K562 (cell line): ENCODE data around the gene LTBR. TPM values are rescaled to one million over a fixed set of nuclear protein-coding genes. Genes with fewer than 3 reads are reported as not detected.

Experiments used
- CREM ChIP-seq: IDR thresholded peaks from 2 replicates; pipeline ENCODE4 v1.6.1; 2014; ENCODE audit warnings: antibody characterized with exemption, low read depth
- DACH1 ChIP-seq: fragments of 450-650 bp; IDR thresholded peaks from 2 replicates; pipeline ENCODE4 v1.6.1; 2018; ENCODE audit not compliant: partially characterized antibody
- ELF2 ChIP-seq: fragments of 250-450 bp; sonication (Bioruptor Pico); IDR thresholded peaks from 2 replicates; pipeline ENCODE4 v1.5.0; 2021; ENCODE audit warnings: mild to moderate bottlenecking
- FOXA1 ChIP-seq: fragments of 450-650 bp; IDR thresholded peaks from 2 replicates; pipeline ENCODE4 v1.6.1; 2016; ENCODE audit warnings: mild to moderate bottlenecking, borderline replicate concordance
- JUN ChIP-seq, 2 experiments: sonication (generic) in 1 of 2; formaldehyde crosslinking in 1 of 2; IDR thresholded peaks; 2 replicates each; pipeline versions ENCODE4 v1.6.1 to v1.8.0; 2012 to 2022; ENCODE audit warnings: borderline replicate concordance in 2 of 2, mild to moderate bottlenecking in 2 of 2, improper control_type of control experiment in 1 of 2, low read depth in 1 of 2, low read length in 1 of 2, missing genetic modification reagents in 1 of 2
- KLF16 ChIP-seq: IDR thresholded peaks from 2 replicates; pipeline ENCODE4 v1.6.1; 2016; ENCODE audit warnings: antibody characterized with exemption
- LCOR ChIP-seq: sonication (generic); formaldehyde crosslinking; IDR thresholded peaks from 2 replicates; pipeline ENCODE4 v1.8.0; 2022; ENCODE audit warnings: mild to moderate bottlenecking, missing genetic modification reagents
- MYNN ChIP-seq, 2 experiments: sonication (generic); formaldehyde crosslinking in 1 of 2; IDR thresholded peaks; 2 replicates each; pipeline versions ENCODE4 v1.5.0 to v1.6.1; 2016 to 2020; ENCODE audit warnings: antibody characterized with exemption in 1 of 2, missing genetic modification reagents in 1 of 2
- NBN ChIP-seq: fragments of 450-650 bp; IDR thresholded peaks from 2 replicates; pipeline ENCODE4 v1.6.1; 2016; ENCODE audit warnings: low read depth, mild to moderate bottlenecking
- PRPF4 ChIP-seq: fragments of 200-400 bp; formaldehyde crosslinking; IDR thresholded peaks from one replicate; pipeline ENCODE4 v1.6.1; 2017; ENCODE audit warnings: low read length, low read depth, mild to moderate bottlenecking; ENCODE audit not compliant: insufficient read depth, poor library complexity, severe bottlenecking
- SRSF3 ChIP-seq: fragments of 200-400 bp; formaldehyde crosslinking; IDR thresholded peaks from 2 replicates; pipeline ENCODE4 v1.6.1; 2016; ENCODE audit warnings: mild to moderate bottlenecking, low read length, moderate library complexity; ENCODE audit not compliant: insufficient read depth
- TAL1 ChIP-seq: fragments of 450-650 bp; IDR thresholded peaks from 2 replicates; pipeline ENCODE4 v1.6.1; 2016; ENCODE audit warnings: mild to moderate bottlenecking
- ZC3H11A ChIP-seq: IDR thresholded peaks from 2 replicates; pipeline ENCODE4 v1.6.1; 2012; ENCODE audit warnings: low read depth, low read length, improper control_type of control experiment
- ZKSCAN8 ChIP-seq: fragments of 200-800 bp; sonication (Bioruptor generic); IDR thresholded peaks from 2 replicates; pipeline ENCODE4 v1.6.1; 2016; ENCODE audit warnings: missing genetic modification characterization, missing compliant biosample characterization
- ZNF134 ChIP-seq: fragments of 250-450 bp; sonication (Bioruptor Pico); conservative IDR thresholded peaks from 2 replicates; pipeline ENCODE4 v1.4.0; 2020
- ZNF224 ChIP-seq: sonication (generic); formaldehyde crosslinking; IDR thresholded peaks from 2 replicates; pipeline ENCODE4 v1.8.0; 2022; ENCODE audit warnings: mild to moderate bottlenecking, missing genetic modification reagents
- ZNF431 ChIP-seq: sonication (generic); formaldehyde crosslinking; IDR thresholded peaks from 2 replicates; pipeline ENCODE4 v1.8.0; 2022; ENCODE audit warnings: mild to moderate bottlenecking, missing genetic modification reagents
- polyA plus RNA-seq, 8 experiments: library from polyadenylated mRNA; depleted of rRNA in 4 of 8; stranded (reverse) in 5 of 8; unstranded in 3 of 8; fragments of >200 nt; fragmentation: Nextera tagmentation in 2 of 8; fragmentation: Illumina TruSeq in 1 of 8; extraction: Ambion mirVana in 2 of 8; extraction: Trizol in 1 of 8; gene quantifications; 2 replicates each; pipeline versions ENCODE4 v1.2.1 to v1.2.3, GENCODE V29; 2011 to 2014; ENCODE audit warnings: inconsistent platforms in 1 of 8, missing spikeins in 1 of 8
- total RNA-seq, 7 experiments: library from RNA; depleted of rRNA in 6 of 7; stranded (reverse); fragments of >200 nt in 6 of 7; fragmentation: Illumina TruSeq in 2 of 7; extraction: Trizol in 2 of 7; gene quantifications; 2 replicates each; pipeline versions ENCODE4 v1.2.1 to v1.2.3, GENCODE V29; 2011 to 2021; ENCODE audit warnings: low replicate concordance in 1 of 7
- TF ChIP-seq, protein P1 (sequence below): fragments of 450-650 bp; formaldehyde crosslinking; IDR thresholded peaks from 2 replicates; pipeline ENCODE4 v1.4.0; 2022; ENCODE audit warnings: missing genetic modification characterization
- TF ChIP-seq, protein P2 (sequence below): IDR thresholded peaks from 2 replicates; pipeline ENCODE4 v1.6.1; 2016; ENCODE audit warnings: missing genetic modification characterization, missing compliant biosample characterization
- TF ChIP-seq, protein P3 (sequence below), 2 experiments: fragments of 450-650 bp in 1 of 2; IDR thresholded peaks; 2 replicates each; pipeline ENCODE4 v1.6.1; 2011 to 2017; ENCODE audit warnings: low read depth in 2 of 2, antibody characterized with exemption in 1 of 2, borderline replicate concordance in 1 of 2, low read length in 1 of 2, mild to moderate bottlenecking in 1 of 2, mixed read lengths in 1 of 2; ENCODE audit not compliant: control insufficient read depth in 1 of 2
- TF ChIP-seq, protein P4 (sequence below): sonication (generic); formaldehyde crosslinking; IDR thresholded peaks from 2 replicates; pipeline ENCODE4 v1.8.0; 2022; ENCODE audit warnings: mild to moderate bottlenecking, low read depth, missing genetic modification reagents

LTBR gene
- total and polyA plus RNA-seq, 9 of the 15 experiments (the other 6 are each of a cell fraction or from before 2014, with no cell fraction given) = 0.96 to 69.0 (median 35.3) TPM

DNA sequence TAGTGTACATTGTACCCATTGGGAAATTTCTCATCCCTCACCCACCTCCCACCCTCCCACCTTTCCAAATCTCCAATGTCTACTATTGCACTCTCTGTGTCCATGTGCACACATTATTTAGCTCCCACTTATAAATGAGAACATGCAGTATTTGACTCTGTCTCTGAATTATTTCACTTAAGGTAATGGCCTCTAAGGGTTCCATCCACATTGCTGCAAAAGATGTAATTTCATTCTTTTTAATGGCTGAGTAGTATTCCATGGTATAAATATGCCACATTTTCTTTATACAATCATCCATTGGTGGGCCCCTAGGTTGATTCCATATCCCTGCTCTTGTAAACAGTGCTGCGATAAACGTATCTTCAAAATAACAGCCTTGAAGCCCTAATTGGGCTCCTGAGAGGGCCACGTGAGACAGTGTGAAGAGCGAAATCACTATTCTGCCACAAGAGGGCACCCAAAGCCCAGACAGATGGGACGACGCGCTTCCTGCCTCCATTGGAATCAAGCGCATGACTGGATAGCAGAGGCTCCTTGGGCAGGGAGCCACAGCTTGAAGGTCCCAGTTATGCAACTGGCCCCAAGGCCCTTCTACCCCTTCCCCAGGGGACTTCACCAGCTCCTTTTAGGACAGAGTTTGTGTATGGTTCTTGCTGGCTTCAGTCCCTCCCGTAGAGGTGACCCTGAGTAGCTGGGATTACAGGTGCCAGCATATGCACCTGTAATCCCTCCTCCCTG is 39.5 kb downstream of the LTBR start (continued):
- TF ChIP-seq, protein P1, sequence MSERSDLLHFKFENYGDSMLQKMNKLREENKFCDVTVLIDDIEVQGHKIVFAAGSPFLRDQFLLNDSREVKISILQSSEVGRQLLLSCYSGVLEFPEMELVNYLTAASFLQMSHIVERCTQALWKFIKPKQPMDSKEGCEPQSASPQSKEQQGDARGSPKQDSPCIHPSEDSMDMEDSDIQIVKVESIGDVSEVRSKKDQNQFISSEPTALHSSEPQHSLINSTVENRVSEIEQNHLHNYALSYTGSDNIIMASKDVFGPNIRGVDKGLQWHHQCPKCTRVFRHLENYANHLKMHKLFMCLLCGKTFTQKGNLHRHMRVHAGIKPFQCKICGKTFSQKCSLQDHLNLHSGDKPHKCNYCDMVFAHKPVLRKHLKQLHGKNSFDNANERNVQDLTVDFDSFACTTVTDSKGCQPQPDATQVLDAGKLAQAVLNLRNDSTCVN (CRISPR knock-in tag) = no peak
- TF ChIP-seq, protein P2, sequence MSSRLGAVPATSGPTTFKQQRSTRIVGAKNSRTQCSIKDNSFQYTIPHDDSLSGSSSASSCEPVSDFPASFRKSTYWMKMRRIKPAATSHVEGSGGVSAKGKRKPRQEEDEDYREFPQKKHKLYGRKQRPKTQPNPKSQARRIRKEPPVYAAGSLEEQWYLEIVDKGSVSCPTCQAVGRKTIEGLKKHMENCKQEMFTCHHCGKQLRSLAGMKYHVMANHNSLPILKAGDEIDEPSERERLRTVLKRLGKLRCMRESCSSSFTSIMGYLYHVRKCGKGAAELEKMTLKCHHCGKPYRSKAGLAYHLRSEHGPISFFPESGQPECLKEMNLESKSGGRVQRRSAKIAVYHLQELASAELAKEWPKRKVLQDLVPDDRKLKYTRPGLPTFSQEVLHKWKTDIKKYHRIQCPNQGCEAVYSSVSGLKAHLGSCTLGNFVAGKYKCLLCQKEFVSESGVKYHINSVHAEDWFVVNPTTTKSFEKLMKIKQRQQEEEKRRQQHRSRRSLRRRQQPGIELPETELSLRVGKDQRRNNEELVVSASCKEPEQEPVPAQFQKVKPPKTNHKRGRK (tag) = no peak
- TF ChIP-seq CREM (peak; percentile 46; the same call in 1 of the 2 replicates), FOXA1 (no peak), PRPF4 (no peak), ZNF431 (CRISPR knock-in tag) (no peak), SRSF3 (no peak), ZKSCAN8 (CRISPR knock-in tag) (no peak), JUN (IDR thresholded peaks at IDR 0.05; ENCODE audit: borderline replicate concordance, low read depth, low read length) (no peak), JUN (CRISPR knock-in tag; IDR thresholded peaks at IDR 0.05; ENCODE audit: borderline replicate concordance) (no peak), ZNF134 (CRISPR knock-in tag) (no peak), NBN (no peak), LCOR (CRISPR knock-in tag) (peak; percentile 56; the same call in 1 of the 2 replicates), TAL1 (no peak), ZNF224 (CRISPR knock-in tag) (no peak), MYNN (IDR thresholded peaks at IDR 0.05) (peak; percentile 95), MYNN (CRISPR knock-in tag; IDR thresholded peaks at IDR 0.05) (no peak), ELF2 (CRISPR knock-in tag) (no peak), KLF16 (0 out of 2 replicates have a peak, but pooled peaks have one; percentile 14), ZC3H11A (no peak), DACH1 (no peak)
- TF ChIP-seq, protein P3, sequence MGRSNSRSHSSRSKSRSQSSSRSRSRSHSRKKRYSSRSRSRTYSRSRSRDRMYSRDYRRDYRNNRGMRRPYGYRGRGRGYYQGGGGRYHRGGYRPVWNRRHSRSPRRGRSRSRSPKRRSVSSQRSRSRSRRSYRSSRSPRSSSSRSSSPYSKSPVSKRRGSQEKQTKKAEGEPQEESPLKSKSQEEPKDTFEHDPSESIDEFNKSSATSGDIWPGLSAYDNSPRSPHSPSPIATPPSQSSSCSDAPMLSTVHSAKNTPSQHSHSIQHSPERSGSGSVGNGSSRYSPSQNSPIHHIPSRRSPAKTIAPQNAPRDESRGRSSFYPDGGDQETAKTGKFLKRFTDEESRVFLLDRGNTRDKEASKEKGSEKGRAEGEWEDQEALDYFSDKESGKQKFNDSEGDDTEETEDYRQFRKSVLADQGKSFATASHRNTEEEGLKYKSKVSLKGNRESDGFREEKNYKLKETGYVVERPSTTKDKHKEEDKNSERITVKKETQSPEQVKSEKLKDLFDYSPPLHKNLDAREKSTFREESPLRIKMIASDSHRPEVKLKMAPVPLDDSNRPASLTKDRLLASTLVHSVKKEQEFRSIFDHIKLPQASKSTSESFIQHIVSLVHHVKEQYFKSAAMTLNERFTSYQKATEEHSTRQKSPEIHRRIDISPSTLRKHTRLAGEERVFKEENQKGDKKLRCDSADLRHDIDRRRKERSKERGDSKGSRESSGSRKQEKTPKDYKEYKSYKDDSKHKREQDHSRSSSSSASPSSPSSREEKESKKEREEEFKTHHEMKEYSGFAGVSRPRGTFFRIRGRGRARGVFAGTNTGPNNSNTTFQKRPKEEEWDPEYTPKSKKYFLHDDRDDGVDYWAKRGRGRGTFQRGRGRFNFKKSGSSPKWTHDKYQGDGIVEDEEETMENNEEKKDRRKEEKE (IDR thresholded peaks at IDR 0.05; ENCODE audit: borderline replicate concordance in 1 of 2, control insufficient read depth in 1 of 2, low read depth in 2 of 2, low read length in 1 of 2) = no peak
- TF ChIP-seq, protein P4, sequence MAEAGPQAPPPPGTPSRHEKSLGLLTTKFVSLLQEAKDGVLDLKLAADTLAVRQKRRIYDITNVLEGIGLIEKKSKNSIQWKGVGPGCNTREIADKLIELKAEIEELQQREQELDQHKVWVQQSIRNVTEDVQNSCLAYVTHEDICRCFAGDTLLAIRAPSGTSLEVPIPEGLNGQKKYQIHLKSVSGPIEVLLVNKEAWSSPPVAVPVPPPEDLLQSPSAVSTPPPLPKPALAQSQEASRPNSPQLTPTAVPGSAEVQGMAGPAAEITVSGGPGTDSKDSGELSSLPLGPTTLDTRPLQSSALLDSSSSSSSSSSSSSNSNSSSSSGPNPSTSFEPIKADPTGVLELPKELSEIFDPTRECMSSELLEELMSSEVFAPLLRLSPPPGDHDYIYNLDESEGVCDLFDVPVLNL (CRISPR knock-in tag) = no peak
